Measurements from ENCODE around the gene PICK1.

DNA sequence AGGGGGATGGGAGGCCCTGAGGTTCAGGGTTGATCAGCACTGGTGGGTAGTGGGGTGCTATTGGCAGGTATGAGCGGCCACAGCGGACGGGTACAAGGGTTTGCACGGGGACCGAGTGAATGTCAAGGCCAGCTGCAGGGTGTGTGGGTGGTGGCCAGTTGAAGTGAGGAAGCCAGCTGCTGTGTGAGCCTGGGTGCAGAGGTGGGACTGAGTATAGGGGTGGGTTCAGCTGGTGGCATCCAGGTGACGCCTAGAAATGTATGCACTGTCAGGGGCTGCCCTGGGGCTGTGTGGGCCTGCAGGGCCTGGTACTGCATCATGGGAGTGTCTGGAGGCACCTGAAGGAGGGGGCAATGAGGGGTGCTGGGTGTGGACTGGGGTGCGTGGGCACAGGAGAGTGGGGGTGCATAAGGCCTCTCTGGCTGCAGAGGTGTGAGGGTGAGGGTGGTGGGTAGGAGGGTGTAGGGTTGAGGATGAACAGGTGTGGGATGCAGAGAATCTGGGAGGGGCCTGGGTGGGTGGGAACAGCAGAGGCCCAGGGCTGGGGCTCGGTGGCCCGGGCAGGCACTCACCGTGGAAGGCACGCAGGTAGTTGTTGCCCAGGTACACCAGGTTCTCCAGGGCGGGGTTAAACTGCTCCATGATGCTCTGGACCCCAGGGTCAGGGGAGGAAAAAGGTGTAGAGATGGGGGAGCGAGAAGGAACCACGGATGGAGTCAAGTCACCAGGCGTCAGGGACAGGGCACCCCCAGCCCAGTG lies 51.5 kb downstream of the PICK1 start:
- TF ChIP-seq YY1 (IDR thresholded peaks at IDR 0.05; ENCODE audit: insufficient read depth, insufficient read length): no peak
- TF ChIP-seq SUZ12 (IDR thresholded peaks at IDR 0.05; ENCODE audit: extremely low read depth, insufficient read depth, insufficient read length): no peak
